Stimulated activated CD4-positive, alpha-beta T cell treated with anti-CD3 and anti-CD28 coated beads, Interleukin-1b, Interleukin-23, amount 100 ng/mL, for 24 hours (primary cell): ENCODE measurements around the gene KRTAP19-5.
"Not testable (repeated sequence)": the region's sequence is repeated elsewhere in the genome, so short reads cannot be mapped to it uniquely, and the experiment has no call there.

Experiments
- DNase-seq, 4 experiments: peaks; one replicate each; pipeline ENCODE4 v3.0.0-alpha.2; 2020; ENCODE audit warnings: low read depth in 4 of 4, low spot score in 1 of 4

Gene KRTAP19-5

DNA sequence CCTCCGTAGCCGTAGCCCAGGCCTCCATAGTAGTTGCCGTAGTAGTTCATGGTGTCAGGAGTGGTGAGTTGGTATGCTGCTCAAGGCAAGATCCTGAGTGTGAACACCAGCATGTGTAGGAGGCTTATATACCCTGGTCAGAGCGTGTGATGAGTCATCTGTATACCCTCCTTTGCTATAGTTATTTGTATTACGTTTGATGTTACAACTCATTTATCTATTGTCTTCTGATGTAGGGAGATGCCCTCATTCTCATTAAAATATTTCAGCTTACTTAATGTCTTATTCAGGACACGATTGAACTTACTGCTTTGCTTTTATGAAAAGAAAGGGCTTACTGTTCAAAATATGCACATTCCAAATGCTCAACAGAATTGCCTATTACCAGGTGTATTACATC, at the start of gene KRTAP19-5:
Gene KRTAP19-5 (minus strand): TSS at position 101 of the 400 bp plus-strand sequence. CDS start 51 bp downstream, at position 50.
- DNase-seq, result no peak

DNA sequence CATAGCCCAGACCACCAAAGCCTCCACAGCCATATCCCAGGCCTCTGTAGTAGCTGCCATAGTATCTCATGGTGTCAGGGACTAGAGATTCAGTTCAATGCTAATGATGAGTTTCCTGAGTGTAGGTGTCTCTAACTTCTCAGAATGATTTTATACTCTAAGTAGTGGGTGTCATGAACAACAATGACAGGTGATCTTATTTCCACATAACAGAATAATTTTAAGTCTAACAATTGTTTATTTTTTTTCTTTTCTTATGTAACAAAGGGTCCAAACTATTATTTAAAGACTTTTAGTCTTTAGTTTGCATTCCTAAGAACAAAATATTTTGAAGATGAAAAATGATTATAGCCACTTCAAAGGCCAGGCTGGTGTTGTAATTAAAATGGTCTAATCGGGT, 39.8 kb upstream of the KRTAP19-5 start, which contains the start of gene KRTAP19-6:
Gene KRTAP19-6 (minus strand): TSS at position 101 of the 400 bp plus-strand sequence. CDS start 31 bp downstream, at position 70.
- no peak for DNase-seq

DNA sequence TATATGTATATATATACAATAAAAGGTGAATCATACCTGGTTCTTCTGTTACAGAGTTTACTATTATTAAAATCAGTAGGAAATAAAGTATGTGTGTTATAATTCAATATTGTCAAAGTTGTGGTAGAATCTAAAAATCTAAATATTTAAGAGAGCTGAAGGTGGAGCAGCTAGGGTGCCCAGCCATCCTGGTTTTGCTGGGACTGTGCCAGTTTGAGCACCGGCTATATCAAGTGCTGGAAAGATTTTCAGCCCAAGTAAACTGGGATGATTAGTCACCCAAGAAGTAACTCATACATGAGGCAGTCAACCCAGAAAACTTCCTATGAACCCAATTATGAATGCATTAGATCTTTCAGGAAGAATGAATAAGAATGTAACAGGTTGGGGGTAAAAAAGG, 16.9 kb upstream of the KRTAP19-5 start:
- no peak for DNase-seq

DNA sequence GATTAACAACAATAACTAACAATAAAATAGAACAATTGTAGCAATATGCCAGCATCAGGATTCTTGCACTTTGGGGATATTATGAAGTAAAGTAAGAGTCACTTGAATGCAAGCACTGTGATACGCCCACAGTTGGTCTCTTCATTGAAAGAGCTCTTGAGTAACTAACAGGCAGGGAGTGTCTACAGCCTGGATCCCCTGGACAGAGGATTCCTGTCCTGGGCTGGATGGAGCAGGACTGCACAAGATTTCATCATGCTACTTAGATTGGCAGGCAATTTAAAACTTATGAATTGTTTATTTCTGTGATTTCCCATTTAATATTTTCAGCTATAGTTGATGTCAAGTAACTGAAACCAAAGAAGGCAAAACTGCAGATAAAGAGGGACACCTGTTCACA, 13.7 kb upstream of the KRTAP19-5 start:
- no peak for DNase-seq

DNA sequence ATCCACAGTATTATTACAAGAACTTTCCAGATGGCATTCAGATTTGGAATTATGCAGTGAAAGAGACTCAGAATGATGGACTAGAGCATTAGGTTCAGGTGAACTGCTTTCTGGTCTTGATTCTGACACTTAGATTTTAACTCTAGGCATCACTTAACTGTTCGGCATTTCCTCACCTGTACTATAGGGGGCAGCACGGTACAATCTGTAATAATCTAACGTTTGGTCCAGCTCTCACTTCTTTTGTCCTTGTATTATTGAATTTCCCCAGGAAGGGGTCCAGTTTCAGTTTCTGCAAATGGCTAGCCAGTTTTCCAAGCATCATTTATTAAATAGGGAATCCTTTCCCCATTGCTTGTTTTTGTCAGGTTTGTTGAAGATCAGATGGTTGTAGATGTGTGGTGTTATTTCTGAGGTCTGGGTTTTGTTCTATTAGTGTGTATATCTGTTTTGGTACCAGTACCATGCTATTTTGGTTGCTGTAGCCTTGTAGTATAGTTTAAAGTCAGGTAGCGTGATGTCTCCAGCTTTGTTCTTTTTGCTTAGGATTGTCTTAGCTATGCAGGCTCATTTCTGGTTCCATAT, 3.8 kb upstream of the KRTAP19-5 start:
- DNase-seq, result not testable (repeated sequence)

DNA sequence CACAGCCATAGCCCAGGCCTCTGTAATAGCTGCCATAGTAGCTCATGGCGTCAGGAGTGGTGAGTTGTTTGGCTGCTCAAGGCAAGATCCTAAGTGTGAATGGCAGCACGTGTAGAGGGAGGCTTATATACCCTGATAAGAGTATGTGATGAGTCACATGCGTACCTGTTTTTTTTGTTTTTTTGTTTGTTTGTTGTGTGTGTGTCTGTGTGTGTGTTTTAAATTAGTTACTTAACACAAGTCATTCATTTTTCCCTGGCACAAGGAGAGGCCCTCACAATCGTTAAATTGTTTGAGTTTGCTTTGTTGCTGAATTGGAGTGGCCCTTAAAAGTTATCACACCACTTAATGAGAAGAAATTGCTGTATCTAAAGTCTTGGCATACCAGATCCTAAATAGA, 4.9 kb downstream of the KRTAP19-5 start, which contains the start of gene KRTAP19-4:
Gene KRTAP19-4 (minus strand): TSS at position 101 of the 400 bp plus-strand sequence. CDS start 55 bp downstream, at position 46.
- no peak for DNase-seq

DNA sequence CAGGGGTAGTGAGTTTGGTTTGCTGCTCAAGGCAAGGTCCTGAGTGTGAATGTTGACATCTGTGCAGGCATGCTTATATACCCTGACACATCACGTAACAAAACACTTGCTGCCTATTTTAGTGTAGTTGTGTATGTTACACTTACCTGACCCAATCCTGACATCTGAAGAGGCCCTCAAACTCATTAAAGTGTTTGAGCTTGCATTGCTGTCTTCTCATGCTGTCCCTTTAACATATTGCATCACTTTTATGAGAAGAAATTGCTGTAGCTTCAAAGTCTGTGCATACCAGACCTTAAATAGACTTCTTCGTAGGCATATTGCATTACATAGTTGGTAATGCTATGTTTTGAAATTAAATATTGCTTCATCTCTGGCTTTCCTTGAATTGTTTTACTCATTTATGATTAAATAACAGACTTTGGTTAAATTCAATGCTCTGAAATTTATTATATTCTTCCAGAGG, 9.9 kb downstream of the KRTAP19-5 start, which contains the start of gene KRTAP19-3:
Gene KRTAP19-3 (minus strand): TSS at position 51 of the 466 bp plus-strand sequence. CDS start 56 bp downstream, outside the sequence.
- DNase-seq, result no peak

DNA sequence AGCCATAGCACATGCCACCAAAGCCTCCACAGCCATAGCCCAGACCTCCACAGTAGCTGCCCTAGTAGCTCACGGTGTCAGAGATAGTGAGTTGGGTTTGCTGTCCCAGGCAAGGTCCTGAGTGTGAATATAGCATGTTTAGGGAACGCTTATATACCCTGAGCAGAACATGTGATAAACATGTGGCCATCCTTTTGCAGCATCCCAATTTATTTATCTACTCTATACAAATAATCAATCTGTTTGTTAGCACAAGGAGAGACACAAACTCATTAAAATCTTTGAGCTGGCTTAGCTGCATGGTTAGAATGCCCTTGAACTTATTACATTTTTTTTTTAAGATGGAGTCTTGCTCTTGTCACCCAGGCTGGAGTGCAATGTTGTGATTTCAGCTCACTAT, 14.6 kb downstream of the KRTAP19-5 start, which contains the start of gene KRTAP19-2:
Gene KRTAP19-2 (minus strand): TSS at position 101 of the 400 bp plus-strand sequence. CDS start 88 bp downstream, at position 13.
- DNase-seq, result no peak

DNA sequence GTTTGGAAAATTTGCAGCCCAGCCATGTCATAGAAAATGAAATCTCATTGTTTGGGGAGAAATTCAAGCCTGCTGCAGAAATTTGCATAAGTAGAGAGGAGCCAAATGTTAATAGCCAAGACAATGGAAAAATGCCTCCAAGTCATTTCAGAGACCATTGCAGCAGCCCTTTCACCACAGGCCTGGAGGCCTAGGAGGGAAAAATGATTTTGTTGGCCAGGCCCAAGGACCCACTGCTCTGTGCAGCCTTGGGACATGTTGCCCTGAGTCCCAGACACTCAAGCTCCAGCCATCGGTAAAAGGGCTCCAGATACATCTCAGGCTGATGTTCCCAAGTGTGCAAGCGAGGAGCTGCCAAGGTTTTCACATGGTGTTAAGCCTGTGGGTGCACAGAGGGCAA, 15.8 kb downstream of the KRTAP19-5 start:
- DNase-seq, result no peak

DNA sequence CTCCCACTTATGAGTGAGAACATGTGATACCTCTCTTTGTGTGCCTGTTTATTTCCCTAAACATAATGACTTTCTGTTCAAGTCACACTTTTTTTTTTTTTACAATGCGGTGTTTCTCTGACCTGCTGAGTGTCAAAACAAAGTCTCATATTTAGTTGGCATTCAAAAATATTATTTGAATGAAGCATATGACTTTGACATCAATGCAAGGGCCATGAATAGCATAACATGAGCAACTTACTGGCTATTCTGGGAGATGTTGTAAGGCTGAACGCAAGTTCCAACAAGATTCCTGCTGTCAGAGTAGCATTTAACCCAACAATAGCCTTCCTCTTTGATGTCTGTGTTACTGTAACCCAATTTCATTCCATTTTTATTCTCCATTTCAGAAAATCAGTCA, 19.8 kb downstream of the KRTAP19-5 start:
- no peak for DNase-seq

DNA sequence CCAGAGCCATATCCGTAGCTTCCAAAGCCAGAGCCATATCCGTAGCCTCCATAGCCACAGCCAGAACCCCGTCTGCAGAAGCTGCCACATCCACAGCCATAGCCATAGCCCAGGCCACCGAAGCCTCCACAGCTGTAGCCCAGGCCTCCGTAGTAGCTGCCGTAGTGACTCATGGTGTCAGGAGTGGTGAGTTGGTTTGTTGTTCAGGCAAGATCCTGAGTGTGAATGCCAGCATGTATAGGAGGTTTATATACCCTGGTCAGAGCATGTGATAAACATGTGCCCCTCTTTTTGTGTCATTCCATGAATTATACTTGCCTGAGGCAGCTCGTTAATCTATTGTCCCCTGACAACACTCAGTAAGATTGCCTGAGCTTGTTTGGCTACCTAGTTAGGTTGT, 21.8 kb downstream of the KRTAP19-5 start, which contains the start of gene KRTAP19-1:
Gene KRTAP19-1 (minus strand): TSS at position 223 of the 400 bp plus-strand sequence. CDS start 50 bp downstream, at position 173.
- DNase-seq, result no peak

DNA sequence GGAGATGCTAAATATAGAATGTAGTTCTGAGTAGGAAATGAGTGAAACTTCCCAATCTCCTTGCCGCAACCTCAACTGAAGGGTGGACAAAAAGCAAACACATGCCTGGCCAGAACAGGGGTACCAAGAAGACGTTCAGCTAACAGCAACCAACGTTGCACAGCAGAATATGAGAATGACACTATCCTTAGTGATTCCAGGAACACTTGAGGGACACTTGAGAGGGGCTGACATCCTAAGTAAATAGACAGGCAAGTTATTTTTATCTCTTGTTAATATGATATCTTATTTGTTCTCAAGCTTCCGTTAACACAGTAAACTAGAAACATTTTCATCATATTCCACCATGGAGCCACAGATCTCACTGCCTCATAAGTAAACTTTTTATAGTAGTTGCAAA, 22.7 kb downstream of the KRTAP19-5 start:
- no peak for DNase-seq

DNA sequence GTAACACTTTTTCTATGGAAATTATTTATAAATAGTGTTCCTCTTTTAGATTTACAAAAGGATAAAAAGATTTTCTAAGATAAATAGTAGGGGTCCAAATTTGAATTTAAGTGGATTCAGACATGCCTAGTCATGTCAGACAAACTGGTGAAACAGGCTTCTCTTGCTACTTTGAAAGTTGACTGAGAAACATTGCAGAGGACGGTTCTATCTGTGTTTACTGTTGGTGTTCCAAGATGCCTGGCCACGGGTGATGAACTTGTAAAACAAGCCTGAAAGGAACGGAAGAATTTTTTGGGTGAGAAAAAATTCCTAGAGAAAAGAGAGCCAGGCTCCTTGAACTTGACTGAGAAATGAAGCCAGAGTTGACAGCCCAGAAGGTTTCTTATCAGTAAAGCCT, 23.9 kb downstream of the KRTAP19-5 start:
- no peak for DNase-seq

DNA sequence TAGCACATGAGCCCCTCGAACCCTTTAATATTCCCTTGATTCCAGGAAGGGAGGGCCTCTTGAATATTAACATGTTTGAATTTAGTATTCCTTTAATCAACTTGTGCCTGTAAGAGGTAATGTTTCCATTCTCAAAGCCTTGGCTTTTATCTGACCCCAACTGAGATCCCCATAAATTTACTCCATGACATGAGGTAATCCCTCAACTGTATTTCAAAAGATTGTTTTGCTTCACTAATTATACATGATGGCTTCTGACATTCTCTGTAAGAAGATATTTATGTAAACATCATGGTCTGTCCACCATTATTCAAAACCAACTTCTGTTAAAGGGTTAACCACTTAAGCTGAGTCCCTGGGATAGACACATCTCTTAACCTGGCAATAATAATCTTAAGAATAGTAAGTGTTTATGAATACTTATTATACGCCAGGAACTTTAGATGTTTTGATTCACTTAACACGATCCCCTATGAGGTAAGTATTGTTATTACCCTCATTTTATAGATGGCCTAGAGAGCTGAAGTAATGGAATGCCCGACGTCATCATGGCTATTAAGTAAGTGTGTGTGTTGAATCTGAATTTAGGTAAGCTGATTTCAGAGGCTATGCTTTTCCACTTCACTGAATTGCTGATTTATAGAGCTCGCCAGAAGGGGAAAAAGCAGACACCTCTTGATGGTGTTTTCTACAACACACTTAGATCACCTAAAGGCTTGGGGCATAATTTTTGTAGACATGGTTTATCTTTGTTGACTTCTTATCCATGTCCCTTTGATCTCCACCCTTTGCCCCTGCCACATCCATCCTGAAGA, 32.8 kb downstream of the KRTAP19-5 start:
- DNase-seq, result no peak

DNA sequence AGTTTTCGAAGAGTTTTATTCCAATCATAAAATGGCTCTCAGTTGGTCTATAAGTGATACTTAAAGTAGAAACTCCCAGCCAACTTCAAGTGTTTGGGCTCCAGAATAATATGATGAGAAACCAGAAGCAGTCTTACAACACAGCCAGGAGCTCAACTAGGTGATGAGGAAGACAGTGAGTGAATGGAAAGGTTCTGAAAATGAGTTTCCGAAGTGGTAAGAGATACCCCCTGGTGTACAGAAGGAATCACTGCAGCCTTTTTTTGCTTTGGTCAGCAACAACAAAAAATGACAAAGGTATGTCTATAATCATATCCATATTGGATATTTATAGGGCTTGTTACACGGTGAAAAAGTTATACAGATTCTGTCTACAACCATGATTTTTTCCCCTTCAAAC, 38.2 kb downstream of the KRTAP19-5 start:
- no peak for DNase-seq
